A673 (cell line): ENCODE results near the gene LCA5L. TPM values are rescaled to one million over a fixed set of nuclear protein-coding genes. Genes with fewer than 3 reads are reported as not detected.

Experiments used
- BruUV-seq: library from RNA; stranded (reverse); fragments of 400-500 nt; replicated peaks from 2 replicates; lab custom pipeline; 2021; lab: Mats Ljungman, UMichigan
- CTCF ChIA-PET: fragments of 300-600 bp; sonication (Branson Sonifier 250); formaldehyde crosslinking; loops from one replicate; lab custom pipeline; 2022; ENCODE audit warnings: antibody characterized with exemption; lab: Charles Lee
- POLR2A ChIA-PET: fragments of 300-600 bp; sonication (Branson Sonifier 250); formaldehyde crosslinking; loops from one replicate; lab custom pipeline; 2022; ENCODE audit warnings: antibody characterized with exemption; ENCODE audit not compliant: low non-redundant PET; lab: Charles Lee
- DNase-seq: peaks from one replicate; pipeline ENCODE4 v3.0.0-alpha.2; 2015; ENCODE audit warnings: low spot score
- H3K27ac ChIP-seq: fragments of 200-600 bp; sonication (generic); 2 replicates; pipeline ENCODE4 v1.5.1; 2016; ENCODE audit warnings: mixed run types, low read depth, mild to moderate bottlenecking, mixed read lengths, antibody characterized with exemption, low read length; ENCODE audit not compliant: poor library complexity, severe bottlenecking
- H3K27me3 ChIP-seq: fragments of 200-600 bp; sonication (generic); replicated peaks from 2 replicates; pipeline ENCODE4 v1.6.1; 2017; ENCODE audit warnings: mixed run types, low read depth, mild to moderate bottlenecking, mixed read lengths, antibody characterized with exemption, low read length; ENCODE audit not compliant: insufficient read depth, poor library complexity
- H3K36me3 ChIP-seq: fragments of 200-600 bp; sonication (generic); 2 replicates; pipeline ENCODE4 v1.6.1; 2016; ENCODE audit warnings: mixed run types, mild to moderate bottlenecking, mixed read lengths, antibody characterized with exemption, low read length; ENCODE audit not compliant: insufficient read depth, poor library complexity, severe bottlenecking
- H3K4me1 ChIP-seq: fragments of 200-600 bp; sonication (generic); 2 replicates; pipeline ENCODE4 v1.6.1; 2017; ENCODE audit warnings: mixed run types, mild to moderate bottlenecking, mixed read lengths, antibody characterized with exemption, low read length; ENCODE audit not compliant: insufficient read depth, poor library complexity, severe bottlenecking
- H3K4me3 ChIP-seq: fragments of 200-600 bp; sonication (generic); 2 replicates; pipeline ENCODE4 v1.5.1; 2016; ENCODE audit warnings: low read depth, mixed run types, mild to moderate bottlenecking, mixed read lengths, low read length; ENCODE audit not compliant: poor library complexity, severe bottlenecking
- H3K9me3 ChIP-seq: fragments of 200-600 bp; sonication (generic); 2 replicates; pipeline ENCODE4 v1.6.1; 2016; ENCODE audit warnings: mixed run types, low read depth, mild to moderate bottlenecking, mixed read lengths, antibody characterized with exemption, low read length; ENCODE audit not compliant: poor library complexity, severe bottlenecking
- EZH2 ChIP-seq: fragments of 200-600 bp; sonication (generic); IDR thresholded peaks from 2 replicates; pipeline ENCODE4 v1.6.1; 2017; ENCODE audit warnings: borderline replicate concordance, low read depth, mild to moderate bottlenecking, mixed read lengths, antibody characterized with exemption, low read length; ENCODE audit not compliant: poor library complexity, severe bottlenecking
- intact Hi-C: fragments of 100-400 bp; cut with micrococcal nuclease; formaldehyde crosslinking; loops from one replicate; pipeline ENCODE4 v1.10.0; 2022; ENCODE audit not compliant: unreplicated experiment
- total RNA-seq: library from RNA; stranded (reverse); gene quantifications from 2 replicates; pipeline ENCODE4 v1.2.3, GENCODE V29; 2021
- TF ChIP-seq, protein P1 (sequence below): fragments of 300-800, 200-600 bp; sonication (generic); conservative IDR thresholded peaks from 2 replicates; pipeline ENCODE4 v1.5.1; 2017; ENCODE audit warnings: low read depth, mild to moderate bottlenecking, antibody characterized with exemption, low read length, moderate library complexity, mixed read lengths

LCA5L gene
- total RNA-seq, 1 experiment from 2014 or later, result 0.69 TPM

DNA sequence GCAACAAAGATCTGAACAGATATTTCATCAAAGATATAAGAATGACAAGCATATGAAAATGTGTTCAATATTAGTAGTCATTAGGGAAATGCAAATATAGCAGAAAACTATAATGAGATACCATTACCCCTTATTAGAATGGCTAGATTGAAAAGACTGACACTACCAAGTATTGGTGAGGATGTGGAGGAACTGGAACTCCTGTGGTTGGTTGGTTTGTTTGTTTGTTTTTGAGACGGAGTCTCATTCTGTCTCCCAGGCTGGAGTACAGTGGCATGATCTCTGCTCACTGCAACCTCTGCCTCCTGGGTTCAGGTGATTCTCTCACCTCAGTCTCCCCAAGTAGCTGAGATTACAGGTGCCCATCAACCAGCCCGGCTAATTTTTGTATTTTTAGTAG is 77.8 kb downstream of the LCA5L start:
- no peak for DNase-seq
- no peak overlapping the region for H3K27ac ChIP-seq
- H3K27me3 ChIP-seq, result no peaks in the 10 kb centered on the region
- no peak overlapping the region for H3K4me3 ChIP-seq
- ChIA-PET CTCF (no interaction called here), POLR2A (no interaction called here)
- no TSS peak for BruUV-seq
- H3K36me3 ChIP-seq, result no peaks in the 10 kb centered on the region
- H3K9me3 ChIP-seq, result no peaks in the 10 kb centered on the region
- intact Hi-C loops, result no loop called here
- no peaks in the 10 kb centered on the region for H3K4me1 ChIP-seq
- no peak for TF ChIP-seq EZH2
- TF ChIP-seq, protein P1, sequence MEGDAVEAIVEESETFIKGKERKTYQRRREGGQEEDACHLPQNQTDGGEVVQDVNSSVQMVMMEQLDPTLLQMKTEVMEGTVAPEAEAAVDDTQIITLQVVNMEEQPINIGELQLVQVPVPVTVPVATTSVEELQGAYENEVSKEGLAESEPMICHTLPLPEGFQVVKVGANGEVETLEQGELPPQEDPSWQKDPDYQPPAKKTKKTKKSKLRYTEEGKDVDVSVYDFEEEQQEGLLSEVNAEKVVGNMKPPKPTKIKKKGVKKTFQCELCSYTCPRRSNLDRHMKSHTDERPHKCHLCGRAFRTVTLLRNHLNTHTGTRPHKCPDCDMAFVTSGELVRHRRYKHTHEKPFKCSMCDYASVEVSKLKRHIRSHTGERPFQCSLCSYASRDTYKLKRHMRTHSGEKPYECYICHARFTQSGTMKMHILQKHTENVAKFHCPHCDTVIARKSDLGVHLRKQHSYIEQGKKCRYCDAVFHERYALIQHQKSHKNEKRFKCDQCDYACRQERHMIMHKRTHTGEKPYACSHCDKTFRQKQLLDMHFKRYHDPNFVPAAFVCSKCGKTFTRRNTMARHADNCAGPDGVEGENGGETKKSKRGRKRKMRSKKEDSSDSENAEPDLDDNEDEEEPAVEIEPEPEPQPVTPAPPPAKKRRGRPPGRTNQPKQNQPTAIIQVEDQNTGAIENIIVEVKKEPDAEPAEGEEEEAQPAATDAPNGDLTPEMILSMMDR, result no peak

DNA sequence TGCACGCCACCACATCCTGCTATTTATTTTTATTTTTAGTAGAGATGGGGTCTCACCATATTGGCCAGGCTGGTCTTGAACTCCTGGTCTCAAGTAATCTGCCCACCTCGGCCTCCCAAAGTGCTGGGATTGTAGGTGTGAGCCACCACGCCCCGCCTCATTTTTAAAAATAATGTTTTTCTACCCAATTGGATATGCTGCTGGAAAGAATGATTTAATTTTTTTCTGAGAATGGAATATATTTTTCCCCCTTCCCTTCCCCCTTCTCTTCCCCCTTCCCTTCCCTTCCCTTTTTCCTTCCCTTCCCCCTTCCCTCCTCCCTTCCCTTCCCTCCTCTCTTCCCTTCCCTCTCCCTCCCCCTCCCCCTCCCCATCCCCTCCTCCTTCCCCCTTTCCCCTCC is 79.0 kb downstream of the LCA5L start:
- intact Hi-C loops, result no loop called here
- Histone ChIP-seq H3K9me3 (no peaks in the 10 kb centered on the region), H3K27me3 (no peaks in the 10 kb centered on the region), H3K27ac (no peak overlapping the region), H3K4me1 (no peaks in the 10 kb centered on the region), H3K4me3 (no peak overlapping the region), H3K36me3 (no peaks in the 10 kb centered on the region)
- ChIA-PET POLR2A (no interaction called here), CTCF (no interaction called here)
- BruUV-seq, result no TSS peak
- no peak for DNase-seq
- TF ChIP-seq EZH2, result no peak
- TF ChIP-seq, protein P1, result no peak

DNA sequence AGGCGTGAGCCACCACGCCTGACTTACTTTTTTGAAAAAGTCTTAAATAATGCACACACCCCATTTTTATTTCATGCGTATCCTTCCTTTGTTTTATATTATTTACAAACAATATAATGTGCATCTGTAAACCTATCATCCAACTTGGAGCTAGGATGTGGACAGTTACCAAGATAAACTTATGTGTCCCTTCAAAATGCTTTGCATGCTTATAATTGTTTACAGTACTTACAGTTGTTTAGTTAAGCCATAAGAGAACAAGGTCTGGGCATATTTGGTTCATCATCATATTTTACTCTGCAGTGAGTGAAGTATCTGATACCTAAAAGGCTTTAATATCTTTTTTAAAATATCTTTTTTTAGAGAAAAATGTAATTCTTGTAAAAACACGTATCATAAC is 80.6 kb downstream of the LCA5L start:
- POLR2A ChIA-PET, result no interaction called here

More for the DNA sequence above, 80.6 kb downstream of the LCA5L start:
- CTCF ChIA-PET, result no interaction called here
- Histone ChIP-seq H3K9me3 (no peaks in the 10 kb centered on the region), H3K36me3 (no peaks in the 10 kb centered on the region), H3K27me3 (no peaks in the 10 kb centered on the region), H3K4me1 (no peaks in the 10 kb centered on the region), H3K4me3 (no peak overlapping the region), H3K27ac (no peak overlapping the region)
- TF ChIP-seq, protein P1, result no peak
- TF ChIP-seq EZH2, result no peak
- intact Hi-C loops, result no loop called here
- BruUV-seq, result no TSS peak
- no peak for DNase-seq
